LHCN-M2 (cell line): ENCODE results near the gene GNPNAT1. TPM values are rescaled to one million over a fixed set of nuclear protein-coding genes. Genes with fewer than 3 reads are reported as not detected.
"Not testable (repeated sequence)": the region's sequence is repeated elsewhere in the genome, so short reads cannot be mapped to it uniquely, and the experiment has no call there.

Experiments used
- DNase-seq: peaks from one replicate; pipeline ENCODE4 v3.0.0-alpha.2; 2012; ENCODE audit warnings: low read depth
- total RNA-seq: library from RNA; depleted of rRNA; stranded (reverse); fragments of >200 nt; gene quantifications from 2 replicates; pipeline ENCODE4 v1.2.3, GENCODE V29; 2014

GNPNAT1 gene
- total RNA-seq, 1 experiment from 2014 or later: 38.1 TPM

DNA sequence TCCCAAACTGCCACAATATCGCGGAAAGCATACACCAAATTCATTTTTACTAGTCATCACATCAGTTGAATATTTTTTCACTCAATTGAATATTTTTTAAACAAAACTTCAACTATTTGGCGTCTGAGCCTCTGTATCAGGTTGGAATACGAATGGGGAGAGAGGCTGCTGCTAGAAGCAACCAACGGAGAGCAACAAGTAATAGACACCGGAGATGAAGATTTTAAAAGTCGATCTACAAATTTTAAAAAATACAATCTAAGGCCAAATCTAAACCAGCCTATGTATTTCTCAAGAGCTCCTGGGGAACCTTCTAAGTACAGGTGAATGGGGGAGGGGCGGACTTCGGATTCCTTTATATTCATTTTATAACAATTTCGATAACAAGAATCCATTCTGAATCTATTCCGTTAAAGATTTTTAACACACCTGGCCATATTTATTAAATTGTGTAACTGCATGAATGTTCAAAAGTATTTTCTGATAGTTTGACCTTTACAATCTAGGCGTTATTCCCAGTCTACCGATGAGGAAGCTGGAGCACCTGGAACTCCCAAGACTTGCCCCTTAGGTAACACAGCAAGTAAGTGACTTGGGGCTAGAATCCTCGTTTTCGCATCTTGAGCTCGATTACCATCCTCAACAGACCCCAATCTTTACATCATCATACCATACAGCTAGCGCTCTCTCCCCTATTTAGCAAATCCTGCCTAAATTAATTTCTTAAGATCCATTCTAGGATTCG, 1.2 kb downstream of the GNPNAT1 start:
- no peak for DNase-seq

DNA sequence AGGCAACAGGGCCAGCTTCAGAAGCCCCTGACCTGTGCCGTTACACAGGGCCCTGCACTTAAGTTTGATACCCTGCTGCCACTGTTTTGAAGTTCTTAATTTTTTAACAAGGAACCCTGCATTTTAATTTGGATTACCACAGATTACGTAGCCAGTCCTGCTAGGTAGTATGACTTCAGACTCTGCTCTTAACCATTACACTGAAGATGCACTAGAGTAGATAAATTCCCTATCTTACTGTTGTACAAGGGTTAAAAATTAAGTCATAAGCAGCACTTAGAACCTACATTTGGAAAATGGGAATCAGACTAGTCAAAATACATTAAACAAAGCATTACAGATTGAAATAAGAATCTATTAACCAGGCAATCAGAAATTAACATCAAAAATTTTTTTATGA, 2.3 kb downstream of the GNPNAT1 start:
- DNase-seq: no peak

DNA sequence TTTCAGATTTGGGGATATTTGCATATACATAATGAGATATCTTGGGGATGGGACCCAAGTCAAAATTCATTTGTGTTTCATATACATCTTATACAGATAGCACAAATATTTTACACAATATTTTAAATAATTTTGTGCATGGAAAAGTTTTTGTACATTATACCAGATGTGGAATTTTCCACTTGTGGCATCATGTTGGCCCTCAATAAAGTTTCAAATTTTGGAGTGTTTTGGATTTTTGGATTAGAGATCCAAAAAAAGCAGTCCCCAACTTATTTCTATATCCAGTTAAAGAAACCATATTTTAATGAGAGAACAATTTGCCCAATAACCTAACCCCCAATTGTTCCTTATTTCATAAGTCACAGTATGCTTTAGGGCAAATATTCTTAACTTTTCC, 4.5 kb downstream of the GNPNAT1 start:
- DNase-seq: no peak

DNA sequence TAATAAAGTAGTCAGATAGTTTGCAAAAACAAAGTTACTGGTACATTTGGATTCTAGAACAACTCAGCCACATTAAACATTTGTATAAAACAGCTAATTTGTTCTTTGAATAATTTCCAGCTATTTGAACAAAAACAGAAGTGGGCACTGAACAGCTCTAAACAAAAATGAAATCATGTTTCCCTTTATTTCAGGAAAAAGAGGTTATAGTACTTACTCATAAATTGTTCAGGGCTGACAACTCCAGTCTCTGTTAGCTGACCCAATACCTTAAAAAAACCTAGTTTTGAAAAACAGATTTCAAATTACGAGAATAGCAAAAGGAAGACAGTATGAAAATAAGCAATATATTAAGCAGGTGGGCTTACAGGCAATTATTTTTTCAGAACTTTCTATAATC, 8.2 kb downstream of the GNPNAT1 start:
- DNase-seq: no peak

DNA sequence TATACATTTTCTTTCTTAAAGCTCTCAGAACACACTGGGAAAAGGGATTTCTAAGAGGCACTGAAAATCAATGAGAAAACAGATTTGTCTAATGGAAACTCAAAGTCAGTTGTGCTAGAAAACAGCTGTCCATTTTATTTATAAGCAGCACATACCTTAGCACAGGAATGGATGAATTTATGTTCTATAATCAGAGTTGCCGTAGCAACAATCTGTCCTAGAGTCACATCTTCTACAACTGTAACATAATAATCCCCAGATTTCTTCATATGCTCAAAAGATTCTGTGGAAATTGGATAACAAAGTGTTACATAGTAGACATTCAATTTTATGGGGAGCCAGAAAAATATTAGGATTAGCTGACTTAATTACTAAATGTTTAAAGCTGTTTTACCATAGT, 9.8 kb downstream of the GNPNAT1 start:
- DNase-seq: no peak

DNA sequence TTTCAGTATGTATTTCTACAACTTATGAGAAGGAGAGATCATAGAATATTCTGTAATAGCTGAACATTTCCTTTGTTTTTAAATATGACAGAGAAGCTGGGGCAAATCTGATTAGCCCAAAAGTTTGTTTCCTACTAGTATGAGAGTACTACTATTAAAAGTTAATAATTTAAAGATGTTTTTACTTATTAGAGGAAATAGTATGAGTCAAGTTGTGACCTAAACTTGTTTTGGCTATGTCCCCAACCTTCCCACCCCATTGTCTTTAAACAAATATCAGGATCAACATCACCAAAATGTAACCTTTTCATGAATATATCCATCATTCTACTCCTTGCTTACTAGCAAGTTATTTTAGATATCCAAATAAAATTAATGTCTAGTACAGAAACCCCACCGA, 10.5 kb downstream of the GNPNAT1 start:
- no peak for DNase-seq

DNA sequence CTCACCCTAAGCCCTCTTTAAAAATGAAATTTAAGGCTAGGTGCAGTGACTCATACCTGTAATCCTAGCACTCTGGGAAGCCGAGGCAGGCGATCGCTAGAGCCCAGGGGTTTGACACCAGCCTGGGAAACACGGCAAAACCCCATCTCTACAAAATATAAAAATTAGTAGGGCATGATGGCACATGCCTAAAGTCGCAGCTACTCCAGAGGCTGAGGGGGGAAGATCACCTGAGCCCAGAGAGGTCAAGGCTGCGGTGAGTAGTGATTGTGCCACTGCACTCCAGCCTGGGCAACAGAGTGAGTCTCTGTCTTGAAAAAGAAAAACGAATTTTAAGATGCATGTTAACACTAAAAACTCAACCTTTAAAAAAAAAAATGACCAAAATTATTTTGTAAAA, 12.7 kb downstream of the GNPNAT1 start:
- no peak for DNase-seq

DNA sequence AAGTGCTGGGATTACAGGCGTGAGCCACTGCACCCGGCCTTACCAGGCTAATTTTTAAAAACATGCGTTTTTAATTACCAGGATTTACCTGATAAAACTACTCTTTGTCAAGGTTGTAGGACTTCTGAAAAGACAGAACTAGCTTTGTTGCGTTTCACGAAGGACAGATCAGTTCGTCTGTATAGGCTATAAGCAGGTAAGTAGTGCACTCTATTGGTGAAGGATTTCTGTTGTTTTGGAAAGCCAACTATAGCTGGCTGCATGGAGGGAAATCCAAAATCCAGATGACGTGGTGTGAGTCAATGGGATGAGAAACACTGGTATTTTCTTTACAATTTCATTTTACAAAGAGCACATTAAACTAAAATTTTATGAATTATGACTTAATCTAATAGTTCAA, 14.6 kb downstream of the GNPNAT1 start:
- DNase-seq: no peak

DNA sequence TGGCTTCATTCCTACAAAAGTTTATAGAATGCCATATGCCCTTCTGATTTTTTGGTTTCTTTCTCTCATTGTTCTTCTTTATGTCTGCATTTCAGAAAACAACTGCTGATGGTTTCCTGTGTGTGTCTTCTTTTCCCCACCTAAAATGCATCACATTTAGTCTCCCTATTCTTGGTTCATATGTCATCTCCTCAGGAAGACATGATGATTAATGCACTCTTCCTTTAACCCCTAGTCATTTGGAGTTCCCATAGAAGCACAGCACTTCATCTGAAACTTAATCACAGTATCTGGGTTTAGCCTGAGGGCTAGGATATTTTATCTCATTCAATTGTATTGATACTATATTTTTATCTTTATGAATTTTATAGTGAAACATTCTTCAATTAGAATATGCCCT, 21.5 kb downstream of the GNPNAT1 start:
- no peak for DNase-seq

DNA sequence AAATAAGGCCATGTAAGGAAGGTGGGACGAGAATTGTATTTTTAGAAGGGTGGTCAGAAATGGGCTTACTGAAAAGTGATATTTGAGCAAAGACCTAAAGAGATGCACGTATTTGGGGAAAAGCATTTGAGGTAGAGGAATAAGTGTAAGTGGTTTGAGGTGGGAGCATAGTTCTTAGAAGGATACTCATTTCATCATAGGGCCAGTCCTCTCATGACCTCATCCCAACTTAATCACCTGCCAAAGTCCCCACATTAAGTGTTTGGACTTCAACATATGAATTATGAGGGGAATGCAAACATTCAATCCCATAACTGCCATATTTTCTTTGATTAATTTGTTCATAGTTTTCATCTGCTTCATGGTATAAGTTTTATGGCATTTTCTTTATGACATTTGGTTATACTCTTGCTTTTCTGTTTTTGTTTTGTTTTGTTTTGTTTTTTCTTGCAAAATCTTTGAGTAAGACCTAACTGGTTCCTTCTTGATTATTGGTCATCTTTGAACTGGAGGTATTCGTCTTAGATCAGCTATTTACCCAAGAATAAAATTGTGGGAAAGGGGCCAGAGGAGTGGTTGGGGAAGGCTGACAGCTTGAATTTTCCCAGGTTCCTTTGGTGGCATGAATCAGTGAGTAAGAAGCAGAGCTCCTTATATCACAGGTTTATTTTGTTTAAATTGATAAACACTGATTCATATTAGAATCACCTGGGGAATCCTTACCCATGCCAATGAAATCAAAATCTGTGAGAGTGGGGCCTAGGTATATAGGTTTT, 24.2 kb downstream of the GNPNAT1 start:
- DNase-seq: no peak

DNA sequence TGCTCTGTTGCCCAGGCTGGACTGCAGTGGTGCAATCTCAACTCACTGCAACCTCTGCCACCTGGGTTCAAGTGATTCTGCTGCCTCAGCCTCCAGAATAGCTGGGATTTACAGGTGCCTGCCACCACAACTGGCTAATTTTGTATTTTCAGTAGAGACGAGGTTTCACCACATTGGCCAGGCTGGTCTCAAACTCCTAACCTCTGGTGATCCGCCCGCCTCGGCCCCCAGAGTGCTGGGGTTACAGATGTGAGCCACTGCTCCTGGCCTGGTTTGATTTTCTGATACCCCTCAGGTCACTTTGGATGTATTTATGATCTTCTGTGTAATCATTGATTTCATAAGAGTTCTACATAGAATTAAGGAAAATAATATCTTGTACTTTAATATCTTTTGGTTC, 28.5 kb downstream of the GNPNAT1 start:
- not testable (repeated sequence) for DNase-seq

DNA sequence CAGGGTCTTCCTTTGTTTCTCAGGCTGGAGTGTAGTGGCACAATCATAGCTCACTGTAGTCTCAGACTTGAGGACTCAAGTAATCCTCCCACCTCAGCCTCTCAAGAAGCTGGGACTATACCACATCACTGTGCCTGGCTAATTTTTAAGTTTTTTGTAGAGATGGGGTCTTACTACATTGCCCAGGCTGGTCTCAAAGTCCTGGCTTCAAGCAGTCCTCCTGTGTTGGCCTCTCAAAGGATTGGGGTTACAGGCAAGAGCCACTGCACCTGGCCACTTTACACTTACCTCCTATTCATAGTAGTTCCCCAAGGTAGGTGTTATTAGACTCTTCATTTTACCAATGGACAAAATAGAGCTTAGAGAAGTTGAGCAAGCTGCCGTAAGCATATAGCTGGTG, 32.3 kb downstream of the GNPNAT1 start:
- DNase-seq: no peak

DNA sequence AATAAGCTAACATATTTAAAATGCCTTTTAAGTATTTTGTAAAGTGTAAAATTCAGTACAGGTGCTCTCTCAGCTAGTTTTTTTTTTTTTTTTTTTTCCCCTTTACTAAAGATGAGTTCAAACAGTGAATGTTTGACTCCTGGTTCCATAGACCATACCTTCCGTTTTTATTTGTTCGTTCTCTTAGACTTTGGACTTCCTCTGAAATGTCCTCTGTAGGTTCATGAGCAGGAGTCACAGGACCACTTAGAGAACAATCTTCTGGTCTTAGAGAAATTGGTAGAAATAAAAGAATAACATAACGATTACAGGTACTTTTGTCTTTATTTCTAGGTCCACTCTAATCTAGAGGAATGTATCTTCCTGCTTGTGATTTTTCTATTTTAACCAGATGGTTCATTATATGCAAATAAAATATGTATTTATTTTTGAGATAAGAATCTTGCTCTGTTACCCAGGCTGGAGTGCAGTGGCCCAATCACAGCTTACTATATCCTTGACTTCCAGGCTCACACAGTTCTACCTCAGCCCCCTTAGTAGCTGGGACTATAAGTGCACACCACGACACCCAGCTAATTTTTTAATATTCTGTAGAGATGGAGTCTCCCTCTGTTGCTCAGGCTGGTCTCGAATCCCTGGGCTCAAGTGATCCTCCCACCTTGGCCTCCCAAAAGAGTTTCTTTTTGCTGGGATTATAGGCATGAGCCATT, 35.6 kb downstream of the GNPNAT1 start:
- DNase-seq: no peak

DNA sequence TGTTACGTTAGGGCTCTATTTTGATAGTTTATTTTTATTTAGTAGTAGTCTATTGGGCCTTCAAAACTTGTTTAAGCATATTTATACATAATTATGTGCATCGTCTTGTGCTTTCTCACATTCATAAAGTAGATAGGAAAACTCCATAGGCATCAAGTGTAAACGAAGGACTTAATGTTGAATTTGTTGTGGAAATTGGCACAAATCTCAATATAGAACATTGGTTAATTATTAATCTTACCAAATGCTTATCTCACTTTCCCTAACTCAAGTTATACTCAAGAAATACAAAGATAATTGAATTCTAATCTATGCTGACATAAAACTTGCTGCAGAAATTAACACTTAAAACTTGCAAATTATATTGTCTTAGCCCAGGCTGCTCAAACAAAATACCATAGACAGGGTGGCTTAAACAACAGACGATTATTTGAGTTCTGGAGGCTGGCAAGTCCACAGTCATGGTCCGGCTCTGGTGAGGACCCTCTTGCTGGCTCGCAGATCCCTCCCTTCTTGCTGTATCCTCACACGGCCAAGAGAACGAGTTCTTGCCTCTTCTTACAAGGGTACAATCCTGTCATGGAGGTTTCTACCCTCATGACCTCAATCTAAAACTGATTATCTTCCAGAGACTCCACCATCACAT, 42.6 kb downstream of the GNPNAT1 start:
- no peak for DNase-seq

DNA sequence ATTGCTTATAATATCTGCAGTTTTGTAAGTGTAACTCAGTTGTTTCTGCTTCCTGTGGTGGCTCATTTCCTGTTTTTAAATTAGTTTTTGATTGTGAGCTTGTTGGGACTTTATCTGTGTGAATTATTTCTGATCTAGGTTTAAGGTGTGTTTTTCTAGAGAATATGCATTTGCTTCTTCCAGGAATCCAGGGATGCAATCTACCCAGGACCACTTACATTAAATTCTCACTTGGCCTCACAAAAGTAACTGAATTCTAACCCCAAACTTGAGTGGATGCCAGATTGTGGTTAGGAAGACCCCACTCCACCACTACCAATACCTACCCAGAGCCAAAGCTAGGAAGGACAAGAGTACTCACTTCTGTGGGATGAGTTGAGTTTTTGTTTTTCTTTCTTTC, 49.5 kb downstream of the GNPNAT1 start:
- no peak for DNase-seq

DNA sequence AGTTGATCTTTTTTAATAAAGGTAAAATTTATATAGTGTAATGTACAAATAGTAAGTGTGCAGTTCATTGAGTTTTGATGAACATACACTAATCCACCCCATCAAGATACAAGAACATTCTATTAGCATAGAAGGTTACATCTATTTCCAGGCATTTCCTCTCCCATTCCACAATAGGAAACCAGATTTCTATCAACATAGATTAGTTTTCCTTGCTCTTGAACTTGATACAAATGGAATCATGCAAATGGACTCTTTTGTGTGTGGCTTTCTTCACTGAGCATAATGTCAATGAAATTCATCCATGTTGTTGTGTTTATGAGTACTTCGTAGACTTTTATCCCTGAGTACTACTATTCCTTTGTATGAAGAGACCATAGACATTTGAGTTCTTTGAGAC, 50.7 kb downstream of the GNPNAT1 start:
- no peak for DNase-seq

DNA sequence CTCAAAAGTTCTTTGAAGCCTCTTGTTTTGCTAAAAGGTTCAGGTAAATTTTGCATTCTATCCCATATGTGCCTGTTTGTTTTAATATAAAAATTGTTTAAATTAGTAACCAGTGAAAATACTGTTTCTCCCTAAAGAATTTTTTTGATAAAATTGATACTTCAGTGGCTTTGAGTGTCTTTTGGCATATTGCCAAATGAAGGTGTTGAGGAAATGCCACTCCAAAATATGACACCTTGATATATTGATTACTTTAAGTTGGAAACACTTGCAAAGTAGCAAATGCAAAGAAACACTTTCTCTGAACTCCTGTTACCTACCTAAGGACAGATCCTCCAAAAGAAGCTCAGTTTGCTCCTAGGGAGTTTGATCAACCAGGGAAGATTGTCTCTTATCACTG, 53.0 kb downstream of the GNPNAT1 start:
- no peak for DNase-seq

DNA sequence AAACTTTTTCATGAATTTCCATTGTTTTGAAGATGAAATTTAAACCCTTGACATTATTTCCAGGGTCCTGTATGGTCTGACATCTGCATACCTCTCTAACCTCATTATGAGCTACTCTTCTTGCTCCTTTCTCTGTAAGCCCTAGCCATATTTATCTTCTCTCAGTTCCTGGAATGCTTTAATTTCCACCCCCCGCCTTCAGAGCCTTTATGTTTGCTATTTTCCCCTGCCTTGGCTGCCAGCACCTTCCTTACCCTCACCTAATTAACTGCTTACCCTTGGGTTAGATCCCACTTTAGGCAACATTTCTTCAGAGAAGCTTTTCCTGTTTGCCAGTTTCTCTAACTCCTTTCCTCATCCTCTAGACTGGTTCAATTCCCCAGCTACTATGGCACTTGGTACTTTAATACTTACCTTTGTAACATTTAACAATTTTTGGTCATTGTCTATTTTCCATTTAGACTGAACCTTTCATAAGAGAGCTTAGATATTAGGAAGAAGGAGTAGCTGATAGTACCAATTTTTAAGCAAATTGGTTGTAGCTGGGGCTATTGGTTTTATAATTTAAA, 55.4 kb downstream of the GNPNAT1 start:
- no peak for DNase-seq

DNA sequence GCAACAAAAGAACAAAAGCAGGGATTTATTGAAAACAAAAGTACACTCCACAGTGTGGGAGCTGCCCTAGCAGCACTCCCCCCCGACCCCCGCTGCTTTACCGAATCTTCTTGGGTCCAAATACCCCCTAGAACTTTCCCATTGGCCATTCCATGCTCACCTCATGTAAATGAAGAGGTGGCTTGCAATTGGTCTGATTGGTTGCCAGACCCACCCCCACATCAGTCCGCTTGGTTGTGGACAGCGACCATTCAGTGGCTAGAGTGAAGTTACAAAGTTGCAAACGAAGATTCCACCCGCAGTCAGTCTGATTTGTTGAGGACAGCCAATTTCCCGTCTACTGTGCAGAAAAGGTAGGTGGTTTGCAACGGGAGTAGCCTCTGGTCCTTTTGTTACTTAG, 57.6 kb downstream of the GNPNAT1 start:
- DNase-seq: no peak

DNA sequence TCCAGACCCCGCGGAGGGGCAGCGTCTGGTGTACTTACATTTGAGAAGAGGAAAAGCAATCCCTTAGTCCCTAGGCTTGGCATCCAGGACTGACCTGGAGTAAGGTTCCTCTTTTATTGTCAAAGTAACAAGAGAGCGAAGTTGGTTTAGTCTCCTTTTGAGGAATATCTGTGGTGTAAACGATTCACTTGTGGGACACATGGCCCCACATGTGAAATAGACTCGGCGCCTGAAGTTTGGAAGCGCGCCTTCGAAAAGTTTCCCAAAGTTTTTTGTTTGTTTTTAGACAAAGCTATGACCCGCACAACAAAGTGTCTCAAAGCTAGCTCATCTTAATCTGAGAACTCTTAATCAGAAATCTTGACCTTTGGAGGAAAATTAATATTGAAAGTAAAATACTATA, 60.7 kb downstream of the GNPNAT1 start:
- DNase-seq: peak; percentile 20

DNA sequence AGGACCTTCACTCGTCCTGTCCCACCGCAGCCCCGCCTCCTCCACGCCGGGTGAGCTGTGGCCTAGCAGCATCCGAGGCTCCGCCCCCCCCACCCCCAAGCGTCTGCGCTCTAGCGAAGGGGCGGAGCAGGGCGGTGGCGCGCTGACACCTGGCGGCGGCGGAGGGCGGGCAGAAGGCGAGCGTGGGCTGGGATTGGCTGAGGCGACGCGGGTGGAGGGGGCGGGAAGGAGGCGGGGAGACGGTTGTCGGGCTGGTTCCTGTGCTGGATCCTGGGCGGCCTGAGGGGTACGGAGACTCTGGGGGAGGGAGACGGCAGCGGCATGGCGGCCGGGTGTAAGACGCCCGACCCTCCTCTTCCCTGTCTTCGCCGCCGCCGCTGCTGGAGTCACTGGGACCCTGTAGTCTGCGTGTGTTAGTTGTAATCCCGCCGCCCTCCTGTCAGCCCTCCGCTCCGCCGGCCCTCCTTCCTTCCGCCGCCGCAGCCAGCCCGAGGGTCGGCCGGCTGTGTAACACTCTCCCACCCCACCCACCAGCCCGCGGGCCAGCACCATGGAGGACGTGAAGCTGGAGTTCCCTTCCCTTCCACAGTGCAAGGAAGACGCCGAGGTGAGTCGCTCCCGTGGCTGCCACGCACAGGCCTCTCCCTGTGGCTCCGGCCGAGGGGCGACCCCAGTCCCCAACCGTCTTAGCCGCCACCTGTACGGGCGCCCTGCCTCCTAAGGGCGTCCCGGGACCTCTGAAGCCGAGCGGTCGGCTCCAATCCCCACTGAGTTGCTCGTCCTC, 61.3 kb downstream of the GNPNAT1 start, which contains the start of gene STYX:
Gene STYX, plus strand, starts transcription at position 242 of the 784 bp plus-strand sequence. Its CDS starts 309 bp downstream, at position 551.
- peak; percentile 97 for DNase-seq
